G401 (cell line): Measurements from ENCODE around the gene SETBP1. TPM values are rescaled to one million over a fixed set of nuclear protein-coding genes. Genes with fewer than 3 reads are reported as not detected.
"Not testable (repeated sequence)": the region's sequence is repeated elsewhere in the genome, so short reads cannot be mapped to it uniquely, and the experiment has no call there.

Source experiments
- DNase-seq: peaks from one replicate; pipeline ENCODE4 v3.0.0-alpha.2; 2015; ENCODE audit warnings: low spot score
- in situ Hi-C: cut with HindIII; loops from 2 replicates; pipeline ENCODE4 v1.10.0; 2016; ENCODE audit warnings: low sequenced_read_pairs, mixed read lengths
- total RNA-seq: library from RNA; depleted of rRNA; stranded (reverse); fragments of >200 nt; shearing (Covaris generic); gene quantifications from 2 replicates; pipeline ENCODE4 v1.2.3, GENCODE V29; 2014

The SETBP1 gene
- total RNA-seq, 1 experiment from 2014 or later, result not detected

- in situ Hi-C loops, result no loop called here
Measured at GRCh38 chr18:44699572-44700261, 19.0 kb downstream of the SETBP1 start.

GRCh38 chr18:44700652-44701051 is 20.0 kb downstream of the SETBP1 start:
- in situ Hi-C loops, result no loop called here
- DNase-seq, result peak; percentile 70

More at GRCh38 chr18:44699572-44700261, 19.0 kb downstream of the SETBP1 start:
- peak; percentile 54 for DNase-seq

GRCh38 chr18:44701227-44701626 is 20.5 kb downstream of the SETBP1 start:
- in situ Hi-C loops, result no loop called here
- DNase-seq, result no peak

GRCh38 chr18:44702594-44702993 is 21.9 kb downstream of the SETBP1 start:
- no peak for DNase-seq
- in situ Hi-C loops, result no loop called here

- no peak for DNase-seq
- in situ Hi-C loops, result no loop called here
Measured at GRCh38 chr18:44704135-44704789, 23.6 kb downstream of the SETBP1 start.

GRCh38 chr18:44705075-44705675 is 24.5 kb downstream of the SETBP1 start:
- in situ Hi-C loops, result no loop called here
- DNase-seq, result no peak

GRCh38 chr18:44708451-44709083 is 27.9 kb downstream of the SETBP1 start:
- DNase-seq, result no peak
- in situ Hi-C loops, result no loop called here

GRCh38 chr18:44709307-44710126 is 28.8 kb downstream of the SETBP1 start:
- in situ Hi-C loops, result no loop called here
- DNase-seq, result no peak

- DNase-seq, result no peak
- in situ Hi-C loops, result no loop called here
Measured at GRCh38 chr18:44710931-44711330, 30.2 kb downstream of the SETBP1 start.

- DNase-seq, result peak; percentile 21
- in situ Hi-C loops, result no loop called here
Measured at GRCh38 chr18:44712025-44712424, 31.3 kb downstream of the SETBP1 start.

GRCh38 chr18:44713435-44713834 is 32.7 kb downstream of the SETBP1 start:
- no peak for DNase-seq
- in situ Hi-C loops, result no loop called here

- DNase-seq, result no peak
- in situ Hi-C loops, result no loop called here
Measured at GRCh38 chr18:44714376-44714775, 33.7 kb downstream of the SETBP1 start.

- peak; percentile 28 for DNase-seq
- in situ Hi-C loops, result no loop called here
Measured at GRCh38 chr18:44715245-44715644, 34.6 kb downstream of the SETBP1 start.

- in situ Hi-C loops, result no loop called here
- peak; percentile 97 for DNase-seq
Measured at GRCh38 chr18:44715842-44716241, 35.2 kb downstream of the SETBP1 start.

- in situ Hi-C loops, result no loop called here
Measured at GRCh38 chr18:44716697-44717163, 36.0 kb downstream of the SETBP1 start.

GRCh38 chr18:44719519-44720060 is 38.9 kb downstream of the SETBP1 start:
- no peak for DNase-seq
- in situ Hi-C loops, result no loop called here

More at GRCh38 chr18:44716697-44717163, 36.0 kb downstream of the SETBP1 start:
- DNase-seq, result no peak

- in situ Hi-C loops, DNase-seq: not testable (repeated sequence)
Measured at GRCh38 chr18:44721748-44722147, 41.1 kb downstream of the SETBP1 start.

- no peak for DNase-seq
- in situ Hi-C loops, result no loop called here
Measured at GRCh38 chr18:44723411-44723810, 42.7 kb downstream of the SETBP1 start.
